ENCODE results near the gene EYS.
"Not testable (repeated sequence)": the region's sequence is repeated elsewhere in the genome, so short reads cannot be mapped to it uniquely, and the experiment has no call there.

The EYS gene

DNA sequence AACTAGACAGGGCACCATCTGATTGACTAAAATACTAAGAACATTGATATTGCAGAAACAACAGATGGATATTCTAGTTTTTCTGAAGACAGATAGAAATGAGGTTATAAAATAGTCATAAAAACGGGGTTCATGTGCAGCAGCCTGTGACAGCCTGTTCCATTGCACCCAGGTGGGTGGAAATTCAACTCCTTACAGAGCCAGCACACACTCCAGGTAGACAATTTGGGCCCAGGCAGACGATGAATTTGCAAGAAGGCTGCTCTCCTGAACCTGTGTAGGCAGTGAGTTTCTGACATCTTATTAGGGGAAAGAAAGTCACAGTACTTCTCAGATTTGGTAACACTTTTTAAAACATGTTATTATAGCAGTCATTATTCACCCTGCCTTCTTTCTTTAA lies 1657.3 kb downstream of the EYS start:
- DNase-seq (ENCODE audit: low read depth in 3 of 3) = no peak

DNA sequence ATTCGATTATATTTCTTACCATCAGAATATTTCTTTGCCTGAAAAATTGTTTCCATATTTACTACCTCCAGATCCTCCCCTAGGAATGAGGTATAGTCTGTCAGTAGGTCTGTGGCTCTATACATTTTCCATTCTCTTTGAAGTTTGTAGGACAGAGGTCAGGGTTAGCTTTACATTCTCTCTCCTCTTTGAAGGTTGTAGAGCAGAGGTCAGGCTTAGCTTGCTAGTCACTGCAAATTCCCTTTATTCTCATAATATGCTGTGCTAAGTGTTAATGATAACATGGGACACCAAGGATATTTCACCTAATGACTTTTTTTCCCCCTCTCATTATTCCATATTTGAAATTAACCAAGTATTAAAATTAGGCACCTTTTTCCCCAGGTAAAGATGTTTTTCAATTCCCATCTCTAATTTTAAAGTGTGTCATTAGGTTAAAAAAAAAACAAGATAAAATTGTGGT lies 1660.2 kb downstream of the EYS start:
- DNase-seq (ENCODE audit: low read depth in 3 of 3) = no peak

DNA sequence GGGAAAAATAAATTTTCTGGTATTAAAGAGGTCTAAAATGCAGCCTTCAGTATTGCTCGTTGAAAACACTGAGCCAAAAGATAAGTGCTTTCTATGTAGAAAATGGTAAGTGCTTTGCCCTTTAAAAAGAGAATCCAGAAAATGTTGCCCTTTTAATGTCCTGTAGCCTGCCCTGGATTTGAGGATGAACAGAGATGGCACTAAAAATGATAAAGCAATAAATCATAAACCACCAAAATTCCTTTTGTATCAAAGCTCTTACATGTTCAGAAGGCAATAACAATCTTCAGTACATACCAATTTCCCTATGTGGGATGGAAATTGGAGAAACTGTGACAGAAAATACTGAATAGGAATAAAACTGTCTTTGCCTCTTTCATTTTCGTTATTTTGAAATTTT lies 1665.7 kb downstream of the EYS start:
- DNase-seq (ENCODE audit: low read depth in 3 of 3) = no peak

DNA sequence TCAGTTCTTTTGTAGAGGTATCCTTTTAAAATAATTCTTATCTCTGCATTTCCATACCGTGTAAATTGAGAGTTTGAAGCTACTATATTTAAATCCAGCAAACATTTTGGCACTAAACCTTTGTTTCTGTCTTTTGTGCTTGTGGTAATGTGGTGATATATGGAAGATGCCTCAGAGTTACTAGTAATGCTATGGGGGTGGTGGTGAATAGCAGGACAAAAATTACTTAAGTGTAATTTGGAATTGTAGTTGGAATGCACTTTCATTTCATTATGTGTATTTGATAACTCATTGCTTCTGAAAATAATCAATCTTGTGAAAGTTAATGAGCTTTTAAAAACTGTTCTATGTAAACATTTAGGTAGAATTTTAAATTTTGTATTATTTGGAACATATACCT lies 1666.9 kb downstream of the EYS start:
- DNase-seq (ENCODE audit: low read depth in 3 of 3) = no peak

DNA sequence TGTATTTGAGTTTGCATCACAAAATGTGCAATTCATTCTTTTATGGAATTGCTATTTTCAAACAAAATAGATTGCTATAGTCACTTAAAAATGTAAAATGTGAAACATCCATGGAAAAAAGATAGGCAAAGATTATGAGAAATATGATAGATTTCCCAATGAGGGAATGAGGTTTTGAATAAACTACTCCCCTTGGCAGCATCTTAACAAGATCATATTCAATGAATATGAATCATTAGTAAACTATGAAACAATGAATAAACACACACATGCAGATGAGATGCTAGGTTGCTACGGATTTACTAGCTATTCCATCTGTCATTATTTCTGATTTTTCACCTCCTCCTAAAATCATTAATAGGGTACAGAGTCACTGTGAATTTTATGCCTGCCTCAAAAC lies 1669.6 kb downstream of the EYS start:
- no peak for DNase-seq (ENCODE audit: low read depth in 3 of 3)

DNA sequence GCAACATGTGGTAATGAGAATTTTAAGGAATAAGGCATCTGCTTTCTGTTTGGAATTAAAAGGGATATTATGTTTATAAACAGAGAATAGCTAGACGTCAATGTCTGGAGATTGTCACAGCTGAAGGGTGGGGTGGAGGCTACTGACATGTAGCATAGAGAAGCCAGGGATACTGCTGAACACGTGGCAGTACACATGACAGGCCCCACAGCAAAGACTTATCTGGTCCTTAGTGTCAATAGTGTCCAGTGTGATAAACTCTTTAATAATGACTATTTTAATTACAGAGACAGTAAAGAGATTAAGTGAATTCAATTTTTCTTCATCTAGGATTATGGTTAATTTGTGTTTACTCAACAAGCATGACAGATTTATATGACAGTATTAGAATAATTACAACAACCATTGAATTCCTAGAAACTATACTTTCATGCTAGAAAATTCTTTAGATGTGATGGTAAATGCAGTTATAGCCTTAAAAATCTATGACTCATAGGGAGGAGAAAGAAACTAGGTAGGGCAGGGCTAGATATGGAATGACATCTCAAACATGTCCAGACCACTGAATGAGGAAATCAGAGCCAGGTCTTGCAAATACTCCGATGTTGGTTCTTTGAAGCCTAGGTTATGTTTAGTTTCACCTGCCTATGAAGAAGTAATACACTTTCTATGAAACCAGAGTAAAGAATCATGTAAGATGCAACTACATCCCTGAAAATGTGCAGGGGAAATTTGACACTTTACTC lies 1671.9 kb downstream of the EYS start:
- no peak for DNase-seq (ENCODE audit: low read depth in 3 of 3)

DNA sequence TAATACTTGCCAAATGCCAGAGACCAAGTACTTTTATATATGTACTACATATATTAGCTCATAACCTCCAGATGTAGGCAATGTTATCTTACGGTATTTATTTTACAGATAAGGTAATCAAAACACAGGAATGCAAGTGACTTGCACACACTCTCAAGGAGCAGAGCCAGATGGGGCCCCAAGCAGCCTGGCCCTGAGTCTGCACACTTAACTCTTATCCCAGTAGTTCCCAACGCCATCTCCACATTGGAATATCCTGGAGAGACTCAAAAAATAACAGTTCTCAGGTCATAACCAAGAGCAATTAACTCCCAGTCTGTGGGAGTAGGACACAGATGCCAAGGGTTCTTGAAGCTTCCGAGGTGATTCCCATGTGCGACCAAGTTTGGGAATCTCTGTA lies 1672.7 kb downstream of the EYS start:
- DNase-seq (ENCODE audit: low read depth in 3 of 3) = no peak

DNA sequence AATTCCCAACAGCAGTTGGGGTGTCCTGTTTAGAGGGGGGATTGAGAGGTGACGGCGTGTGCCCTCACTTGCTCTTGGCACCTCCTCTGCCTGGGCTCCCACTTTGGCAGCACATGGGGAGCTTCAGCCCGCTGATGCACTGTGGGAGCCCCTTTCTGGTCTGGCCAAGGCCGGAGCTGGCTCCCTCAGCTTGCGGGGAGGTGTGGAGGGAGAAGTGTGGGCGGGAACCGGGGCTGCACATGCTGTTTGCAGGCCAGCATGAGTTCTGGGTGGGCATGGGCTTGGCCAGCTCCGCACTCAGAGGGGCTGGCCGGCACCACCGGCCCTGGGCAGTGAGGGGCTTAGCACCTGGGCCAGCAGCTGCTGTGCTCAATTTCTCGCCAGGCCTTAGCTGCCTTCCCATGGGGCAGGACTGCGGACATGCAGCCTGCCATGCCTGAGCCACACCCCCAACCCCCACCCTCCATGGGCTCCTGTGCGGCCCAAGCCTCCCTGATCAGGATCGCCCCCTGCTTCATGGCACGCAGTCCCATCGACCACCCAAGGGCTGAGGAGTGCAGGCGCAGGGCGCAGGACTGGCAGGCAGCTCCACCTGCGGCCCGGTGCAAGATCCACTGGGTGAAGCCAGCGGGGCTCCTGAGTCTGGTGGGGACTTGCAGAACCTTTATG lies 1675.9 kb downstream of the EYS start:
- not testable (repeated sequence) for DNase-seq (ENCODE audit: low read depth in 3 of 3)

DNA sequence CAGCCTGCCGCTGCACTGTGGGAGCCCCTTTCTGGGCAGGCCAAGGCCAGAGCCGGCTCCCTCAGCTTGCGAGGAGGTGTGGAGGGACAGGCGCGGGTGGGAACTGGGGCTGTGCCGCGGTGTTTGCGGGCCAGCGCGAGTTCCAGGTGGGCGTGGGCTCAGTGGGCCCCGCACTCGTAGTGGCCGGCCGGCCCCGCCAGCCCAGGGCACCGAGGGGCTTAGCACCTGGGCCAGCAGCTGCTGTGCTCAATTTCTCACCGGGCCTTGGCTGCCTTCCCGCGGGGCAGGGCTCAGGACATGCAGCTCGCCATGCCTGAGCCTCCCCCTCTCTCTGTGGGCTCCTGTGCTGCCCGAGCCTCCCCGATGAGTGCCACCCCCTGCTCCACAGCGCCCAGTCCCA lies 1683.3 kb downstream of the EYS start:
- no peak for DNase-seq (ENCODE audit: low read depth in 3 of 3)

DNA sequence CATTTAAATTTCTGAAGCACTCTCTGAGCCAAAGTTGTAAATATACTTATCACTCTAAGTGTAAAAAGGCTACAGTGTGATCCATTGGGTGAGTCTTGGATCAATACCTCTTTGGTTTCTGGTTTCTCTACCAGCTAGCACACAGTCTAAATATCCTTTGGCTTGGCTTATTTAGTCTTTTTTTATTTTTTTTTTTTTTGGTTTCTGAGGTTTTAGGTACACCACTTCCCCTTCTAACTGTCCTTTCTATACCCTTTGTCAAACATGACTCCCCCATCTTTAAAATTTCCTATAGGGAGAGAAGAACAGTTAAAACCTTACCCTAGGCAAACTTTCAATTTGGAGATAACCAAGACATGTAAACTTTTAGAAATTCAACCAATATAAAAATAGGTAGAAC lies 1692.4 kb downstream of the EYS start:
- no peak for DNase-seq (ENCODE audit: low read depth in 3 of 3)

DNA sequence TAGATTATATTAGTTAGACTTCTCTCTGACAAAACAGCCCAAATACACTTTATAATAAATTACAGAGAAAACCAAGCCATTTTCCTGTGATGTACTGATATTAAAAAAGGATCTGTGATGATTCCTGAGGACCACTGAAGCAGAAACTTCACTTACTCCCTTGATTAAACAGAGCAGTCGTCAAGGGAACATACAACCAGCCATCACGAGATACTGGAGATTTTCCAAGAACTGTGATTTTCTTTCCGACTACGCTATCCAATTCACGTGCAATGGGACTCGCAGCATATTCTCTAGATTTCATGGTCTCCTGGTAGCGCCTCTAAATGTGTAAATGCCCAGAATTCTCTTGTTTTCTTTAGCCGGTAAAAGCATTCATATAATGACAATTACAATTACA lies 1694.0 kb downstream of the EYS start:
- DNase-seq (ENCODE audit: low read depth in 3 of 3) = no peak

DNA sequence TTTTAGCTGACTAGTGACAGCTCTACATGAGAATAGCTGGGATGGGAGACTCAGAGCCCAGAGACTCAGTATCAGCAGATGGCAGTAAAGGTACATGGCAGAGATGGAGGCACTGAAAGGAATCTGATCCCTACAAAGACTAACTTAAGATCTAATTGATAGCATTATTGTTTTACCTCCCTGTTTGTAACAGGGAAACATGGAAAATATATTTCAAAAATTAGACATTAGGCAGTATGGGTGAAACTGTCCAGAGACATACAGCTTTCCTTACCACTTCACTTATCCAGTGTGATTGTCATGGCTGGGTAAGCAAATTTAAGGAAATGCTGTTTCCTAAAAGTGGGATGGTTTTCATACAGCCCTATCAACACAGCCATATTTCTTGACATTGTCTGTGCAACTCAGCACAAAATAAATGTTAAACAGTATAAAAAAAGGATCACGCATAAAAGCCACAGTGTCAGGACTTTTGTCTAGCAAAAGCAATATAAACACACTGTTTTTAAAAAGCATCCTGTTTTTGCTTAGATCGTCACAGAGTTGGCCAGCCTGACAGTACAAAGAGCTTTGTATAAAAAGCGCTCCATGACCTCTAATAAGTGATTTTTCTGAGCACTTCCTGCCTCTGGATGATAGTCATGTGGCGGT lies 1694.5 kb downstream of the EYS start:
- no peak for DNase-seq (ENCODE audit: low read depth in 3 of 3)

DNA sequence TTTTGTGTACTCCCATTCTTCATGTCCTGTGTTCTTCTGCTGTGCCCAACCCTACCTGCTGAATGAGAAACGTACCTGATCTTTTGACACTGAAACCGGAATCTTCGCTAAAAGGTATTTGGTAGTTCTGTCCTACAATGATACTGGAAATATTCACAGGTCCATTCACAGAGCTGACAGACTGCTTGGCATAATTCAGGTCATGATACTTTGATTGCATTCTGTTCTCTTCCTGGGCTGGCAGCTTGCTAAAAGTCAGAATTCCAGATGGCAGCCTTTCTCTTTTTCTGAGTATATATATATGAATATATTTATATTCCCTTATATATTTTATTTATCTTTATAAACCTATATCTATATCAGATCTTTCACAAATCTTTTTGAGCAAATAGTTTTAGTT lies 1696.4 kb downstream of the EYS start:
- no peak for DNase-seq (ENCODE audit: low read depth in 3 of 3)

DNA sequence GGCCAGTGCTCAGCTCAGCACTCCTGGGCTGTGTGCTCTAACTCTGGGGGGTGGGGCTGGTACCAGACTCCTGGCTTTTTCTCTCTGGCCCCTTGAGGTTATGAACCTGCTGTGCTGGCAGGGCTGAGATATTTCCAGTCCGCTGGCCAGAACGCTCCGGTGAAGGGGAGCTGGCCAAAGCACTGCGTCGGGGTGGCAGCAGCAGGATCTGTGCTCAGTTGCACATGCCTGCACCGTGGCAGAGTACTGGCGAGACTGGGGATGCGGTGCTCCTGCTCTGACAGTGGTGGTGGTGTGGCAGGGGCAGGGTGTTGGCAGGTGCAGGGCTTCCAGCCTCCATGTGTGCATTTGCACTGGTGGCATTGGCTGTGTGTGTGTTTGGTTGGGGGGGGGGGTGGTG lies 1697.0 kb downstream of the EYS start:
- no peak for DNase-seq (ENCODE audit: low read depth in 3 of 3)

DNA sequence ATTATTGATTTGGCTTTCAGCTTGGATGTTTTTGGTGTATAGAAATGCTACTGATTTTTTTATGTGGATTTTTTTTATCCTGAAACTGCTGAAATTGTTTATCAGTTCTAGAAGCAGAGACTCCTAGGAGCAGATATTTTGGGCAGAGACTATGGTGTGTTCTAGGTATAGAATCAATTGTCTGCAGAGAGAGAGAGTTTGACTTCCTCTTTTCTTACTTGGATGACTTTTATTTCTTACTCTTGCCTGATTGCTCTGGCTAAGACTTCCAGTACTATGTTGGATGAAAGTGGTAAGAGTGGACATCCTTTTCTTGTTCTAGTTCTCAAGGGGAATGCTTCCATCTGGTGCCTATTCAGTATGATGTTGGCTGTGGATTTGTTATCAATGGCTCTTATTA lies 1700.8 kb downstream of the EYS start:
- no peak for DNase-seq (ENCODE audit: low read depth in 3 of 3)

DNA sequence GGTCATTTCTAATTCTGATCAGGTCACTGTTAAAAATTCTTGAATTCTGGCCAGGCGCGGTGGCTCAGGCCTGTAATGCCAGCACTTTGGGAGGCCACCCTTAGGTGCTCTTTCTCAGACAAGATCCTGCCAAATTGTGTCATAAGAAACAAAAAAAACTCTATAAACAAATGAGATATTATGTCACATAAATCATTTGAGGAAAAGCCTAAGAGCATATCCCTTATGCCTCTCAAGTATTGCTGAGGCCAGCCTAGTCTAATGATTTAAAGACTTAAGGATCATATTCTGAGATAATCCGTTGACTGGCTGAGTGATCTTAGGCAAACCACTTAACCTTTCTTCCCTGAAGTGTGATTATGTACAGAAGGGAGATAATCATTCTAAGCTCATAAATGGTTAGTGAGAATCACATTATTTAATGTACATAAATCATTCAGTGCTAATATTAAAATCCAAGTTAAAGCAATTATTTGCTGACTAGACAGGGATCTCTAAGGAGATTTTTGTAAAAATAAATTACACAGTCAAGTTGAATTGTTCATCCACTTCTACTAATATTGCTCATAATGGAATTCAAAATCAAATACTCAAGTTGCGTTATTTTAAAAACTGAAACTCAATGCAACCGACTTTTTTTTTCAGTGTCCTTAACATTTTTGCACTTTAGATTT lies 1706.1 kb downstream of the EYS start:
- no peak for DNase-seq (ENCODE audit: low read depth in 3 of 3)

DNA sequence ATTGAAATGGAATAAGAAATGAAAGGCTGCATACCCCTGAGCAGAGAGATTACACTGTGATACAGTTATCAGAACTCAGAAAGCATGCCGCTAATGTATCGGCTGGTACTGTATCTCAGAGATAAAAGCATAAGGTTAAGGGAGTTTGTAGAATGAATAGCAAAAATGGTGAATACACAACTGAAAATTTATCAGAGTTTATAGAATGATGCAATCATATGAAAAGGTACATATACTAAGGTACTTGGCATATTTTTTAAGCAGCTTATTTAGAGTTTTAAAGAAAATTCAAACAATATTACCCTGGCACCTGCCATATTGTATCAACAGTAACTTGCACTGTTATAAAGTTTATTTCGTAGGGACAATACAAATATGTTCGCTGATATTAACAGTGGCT lies 1707.4 kb downstream of the EYS start:
- DNase-seq (ENCODE audit: low read depth in 3 of 3) = no peak

DNA sequence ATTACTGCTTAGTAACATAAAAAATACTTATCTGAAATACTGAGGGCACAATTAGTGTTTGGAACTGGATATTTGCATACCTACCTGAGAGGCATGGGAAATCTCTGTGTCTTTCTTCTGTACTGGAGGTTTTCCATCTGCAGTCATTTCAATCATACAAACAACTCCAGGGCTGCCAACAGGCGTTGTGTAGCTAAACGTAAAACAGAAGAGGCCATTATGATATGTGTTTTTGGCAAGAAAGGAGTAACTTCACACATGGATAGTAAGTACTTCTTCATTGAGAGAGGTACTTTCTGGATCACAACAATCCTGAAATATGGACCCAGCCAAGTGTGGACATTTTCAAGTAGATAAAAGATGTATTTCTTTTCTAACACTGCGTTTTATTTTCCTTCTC lies 1708.0 kb downstream of the EYS start:
- no peak for DNase-seq (ENCODE audit: low read depth in 3 of 3)

DNA sequence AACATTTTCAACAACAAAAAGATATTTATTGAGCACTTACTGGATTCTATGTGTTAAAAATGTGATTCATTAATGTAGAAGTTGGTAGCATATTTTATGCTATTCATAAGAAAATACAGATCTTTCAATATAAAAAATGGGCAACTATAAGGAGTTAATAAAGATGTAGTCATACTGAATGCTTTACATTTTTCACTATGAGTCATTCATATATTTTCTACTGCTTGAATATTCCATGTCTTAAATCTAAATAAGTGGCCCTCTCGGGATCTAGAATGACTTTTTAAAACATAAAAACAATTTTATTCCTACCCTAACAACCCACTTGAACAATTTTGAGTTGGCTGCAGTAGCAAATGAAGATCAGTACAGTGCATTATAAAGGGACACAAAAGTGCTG lies 1709.3 kb downstream of the EYS start:
- DNase-seq (ENCODE audit: low read depth in 3 of 3) = no peak

DNA sequence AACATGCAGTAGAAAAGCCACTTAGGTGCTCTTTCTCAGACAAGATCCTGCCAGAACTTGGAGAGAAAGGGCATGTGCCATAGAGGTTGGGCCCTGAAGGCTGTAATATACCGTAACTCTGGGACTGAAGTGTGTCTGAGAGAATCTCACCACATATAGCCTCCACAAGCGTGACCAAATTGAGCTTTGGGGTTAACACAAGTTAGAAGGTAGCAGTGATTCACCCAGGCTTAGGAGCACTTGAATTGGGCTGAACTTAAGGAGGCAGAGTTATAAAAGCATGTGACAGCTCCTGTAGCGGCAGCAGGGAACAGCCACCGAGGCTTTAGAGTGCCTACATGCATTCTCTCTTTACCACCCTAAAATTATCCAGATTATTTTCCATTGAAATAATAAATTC lies 1709.8 kb downstream of the EYS start:
- DNase-seq (ENCODE audit: low read depth in 3 of 3) = no peak

DNA sequence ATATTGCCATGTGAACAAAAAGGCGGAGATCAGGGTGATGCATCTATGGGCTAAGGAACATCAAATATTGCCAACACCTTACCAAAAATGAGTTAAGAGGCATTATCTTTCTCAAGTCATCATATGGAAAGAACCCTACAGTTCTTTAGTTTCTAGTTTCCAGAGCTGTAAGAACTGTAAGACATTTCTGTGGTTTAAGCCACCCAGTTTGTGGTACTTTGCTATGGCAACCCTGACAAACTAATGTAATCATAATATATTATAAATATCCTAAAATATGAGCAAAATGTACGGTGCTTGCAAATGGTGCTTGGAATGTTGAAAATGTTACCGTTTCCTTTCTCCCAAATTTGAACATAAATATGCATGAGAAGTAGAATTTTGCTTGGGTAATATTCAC lies 1721.8 kb downstream of the EYS start:
- DNase-seq (ENCODE audit: low read depth in 3 of 3) = no peak

DNA sequence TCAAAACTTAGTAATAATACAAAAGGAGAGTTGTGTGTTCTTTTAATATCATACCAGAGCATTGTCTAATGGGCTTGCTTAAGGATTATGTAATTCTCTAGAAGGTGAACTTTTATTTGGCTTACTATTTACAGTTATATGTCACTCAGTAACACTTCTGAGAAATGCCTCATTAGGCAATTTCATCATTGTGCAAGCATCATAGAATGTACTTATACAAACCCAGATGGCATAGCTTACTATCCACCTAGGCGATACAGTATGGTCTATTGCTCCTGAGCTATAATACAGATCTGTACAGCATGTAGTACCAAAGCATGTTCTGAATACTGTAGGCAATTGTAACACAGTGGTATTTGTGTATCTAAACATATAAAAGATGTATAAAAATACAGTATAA lies 1731.3 kb downstream of the EYS start:
- no peak for DNase-seq (ENCODE audit: low read depth in 3 of 3)

DNA sequence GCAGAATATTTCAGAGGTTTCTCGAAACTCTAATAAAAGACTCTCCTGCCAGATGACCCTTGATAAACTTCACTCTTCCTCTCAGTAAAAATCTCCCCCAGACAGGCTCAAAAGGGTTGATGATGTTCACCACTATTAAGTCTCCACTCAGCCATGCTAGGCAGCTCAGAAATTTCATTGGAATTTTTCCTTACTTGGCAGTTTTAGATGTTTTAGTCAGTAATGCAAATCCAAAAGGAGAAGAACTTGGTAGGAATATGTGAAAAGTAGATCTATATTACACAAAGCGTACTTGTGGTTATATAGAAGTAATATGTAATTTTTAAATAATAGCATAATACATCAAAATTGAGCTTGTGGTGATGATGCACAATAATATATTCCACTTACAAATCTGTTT lies 1738.4 kb downstream of the EYS start:
- no peak for DNase-seq (ENCODE audit: low read depth in 3 of 3)

Measured in stimulated activated CD4-positive, alpha-beta T cell treated with anti-CD3 and anti-CD28 coated beads, TNF-alpha, amount 100 ng/mL, for 24 hours (primary cell).